NCI-H2196 treated with DMSO at 0.1 percent for 48 hours (cell line): ENCODE results near the gene IPPK.
"Not testable (repeated sequence)": the region's sequence is repeated elsewhere in the genome, so short reads cannot be mapped to it uniquely, and the experiment has no call there.

Experiments
- DNase-seq: peaks from one replicate; lab custom pipeline; 2025; ENCODE audit not compliant: unreplicated experiment; lab: John Stamatoyannopoulos, UW

IPPK gene

DNA sequence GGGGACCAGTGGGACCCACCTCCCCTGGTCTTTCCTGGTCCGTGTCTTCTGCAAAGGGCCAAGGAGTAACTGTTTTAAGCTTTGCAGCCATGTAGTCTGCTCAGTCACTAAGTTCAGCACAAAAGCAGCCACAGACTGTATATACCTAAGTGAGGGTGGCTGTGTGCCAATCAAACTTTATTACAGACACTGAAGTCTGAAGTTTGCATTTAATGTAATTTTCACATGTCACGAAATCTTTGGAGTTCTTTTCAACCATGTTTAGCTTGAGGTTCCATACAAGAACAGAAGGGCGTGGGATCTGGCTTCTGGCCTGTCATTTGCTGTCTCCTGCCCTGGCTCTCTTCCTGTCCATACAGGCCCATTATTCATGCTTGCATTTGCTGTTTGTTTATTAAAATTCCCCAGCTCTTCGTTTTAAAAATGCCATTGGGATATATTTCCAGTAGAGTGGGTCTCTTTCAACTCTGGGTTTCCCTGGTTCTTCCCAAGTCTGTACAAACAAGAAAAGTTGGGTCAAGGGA lies 69.9 kb downstream of the IPPK start:
- no peak for DNase-seq

- DNase-seq, result no peak
These were observed 71.5 kb downstream of the IPPK start for GRCh38 chr9:92598382-92598781.

DNA sequence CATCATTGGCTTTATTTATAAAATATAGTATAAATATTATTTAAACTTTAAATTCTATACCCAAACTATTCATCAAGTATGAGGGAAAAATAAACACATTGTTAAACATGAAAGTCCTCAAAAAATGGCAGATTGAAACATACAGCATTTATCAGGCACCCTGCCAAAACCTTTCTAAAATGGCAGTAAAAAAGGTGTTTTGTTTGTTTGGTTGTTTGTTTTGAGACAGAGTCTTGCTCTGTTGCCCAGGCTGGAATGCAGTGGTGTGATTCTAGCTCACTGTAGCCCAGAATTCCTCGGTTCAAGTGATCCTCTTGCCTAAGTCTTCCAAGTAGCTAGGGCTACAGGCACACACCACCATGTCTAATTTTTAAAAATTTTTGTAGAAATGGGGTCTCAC lies 74.0 kb downstream of the IPPK start:
- DNase-seq, result no peak

GRCh38 chr9:92595075-92595474 lies 74.9 kb downstream of the IPPK start:
- DNase-seq, result not testable (repeated sequence)

DNA sequence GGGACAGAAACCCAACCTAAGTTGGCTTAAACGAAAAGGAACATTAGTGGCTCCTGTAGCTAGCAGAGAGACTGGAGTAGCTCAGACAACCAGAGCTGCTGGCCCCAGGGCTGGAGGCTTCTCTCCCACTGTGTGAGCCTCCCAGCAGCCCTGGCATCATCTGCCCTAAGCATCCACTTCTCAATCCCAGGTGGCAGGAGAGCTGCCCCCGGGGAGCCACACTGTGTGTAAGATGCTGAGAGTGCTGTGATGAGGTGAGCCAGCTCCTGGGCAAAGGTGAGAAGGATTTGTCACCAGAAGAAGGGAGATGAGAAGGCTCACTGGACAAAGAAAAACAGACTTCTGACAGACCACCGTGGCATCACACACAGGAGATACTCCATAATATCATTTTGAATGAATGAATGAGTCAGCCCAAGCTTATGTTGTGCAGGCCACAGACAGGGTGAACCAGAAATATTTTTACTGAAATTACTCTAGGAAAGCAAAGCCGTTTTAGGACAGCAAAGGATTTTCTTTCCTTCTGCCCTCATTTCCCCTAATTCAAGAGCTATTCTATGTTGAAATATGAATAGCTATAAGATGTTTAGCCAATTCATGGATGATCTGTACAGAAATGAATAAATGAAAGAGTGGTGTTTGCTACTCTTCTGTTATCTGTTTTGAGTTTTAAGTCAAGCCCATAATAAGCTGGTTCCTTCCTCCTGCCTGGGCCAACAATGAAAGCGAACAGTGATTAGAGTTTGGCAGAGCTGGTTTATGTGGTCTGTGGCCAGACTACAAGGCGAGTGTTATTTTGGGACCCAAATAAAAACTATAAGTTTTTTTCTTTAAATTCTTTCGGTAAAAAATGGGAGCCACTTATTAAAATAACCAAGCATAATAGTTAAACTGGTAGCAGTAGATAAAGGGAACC lies 76.7 kb downstream of the IPPK start:
- DNase-seq, result no peak

DNA sequence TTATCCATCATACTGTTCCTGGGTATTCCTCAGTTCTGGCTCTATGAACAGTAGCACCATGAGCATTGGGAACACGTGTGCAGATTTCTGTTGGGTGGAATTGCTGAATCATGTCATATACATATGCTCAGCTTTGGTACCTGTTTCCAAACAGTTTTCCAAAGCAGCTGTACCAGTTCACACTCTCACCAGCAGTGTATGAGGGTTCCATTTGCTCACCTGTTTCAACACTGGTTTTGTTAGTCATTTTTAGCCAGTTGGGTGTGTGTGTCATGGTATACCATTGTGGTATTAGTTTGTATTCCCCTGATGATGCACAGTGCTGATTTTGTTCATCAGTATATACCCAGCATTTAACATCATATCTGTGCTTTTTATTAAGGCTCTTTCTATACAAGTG lies 77.4 kb downstream of the IPPK start:
- DNase-seq, result no peak

DNA sequence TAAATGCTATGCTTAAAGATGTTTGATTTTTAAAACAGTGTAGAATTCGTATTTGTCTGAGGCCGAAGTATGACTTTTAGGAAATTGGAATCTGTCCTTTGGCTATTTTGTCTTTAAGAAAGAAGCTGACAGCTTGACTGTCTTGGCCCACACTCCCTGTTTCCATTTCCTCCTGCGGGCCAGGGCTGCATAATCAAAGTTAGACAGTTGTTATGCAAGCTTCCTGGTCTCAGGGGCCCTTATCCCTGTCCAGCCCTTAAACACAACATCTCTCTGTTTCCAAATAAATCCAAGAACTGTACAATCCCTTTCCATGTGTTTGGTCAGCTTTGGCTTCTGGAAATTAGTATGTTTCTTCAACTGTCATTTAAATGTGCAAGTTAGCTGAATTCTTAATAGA lies 79.6 kb downstream of the IPPK start:
- no peak for DNase-seq

DNA sequence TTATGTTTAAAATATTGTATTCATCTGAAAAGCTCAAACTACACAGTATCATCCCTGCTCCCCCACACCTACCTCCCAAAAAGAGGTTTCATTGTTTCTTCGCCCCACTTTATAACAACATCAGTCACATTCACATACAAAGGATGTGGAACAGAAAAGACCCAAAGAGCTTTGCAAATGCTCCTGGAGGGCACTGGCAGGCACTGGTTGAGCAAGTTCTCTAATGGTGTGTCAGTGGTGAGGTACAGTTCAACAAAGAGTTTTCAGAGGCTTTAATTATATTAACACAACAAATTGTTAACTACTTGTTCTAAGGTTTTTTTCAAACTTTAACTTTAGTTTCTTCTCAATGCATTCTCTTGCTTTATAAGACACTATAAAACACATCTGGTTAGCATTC lies 80.0 kb downstream of the IPPK start:
- DNase-seq, result no peak

DNA sequence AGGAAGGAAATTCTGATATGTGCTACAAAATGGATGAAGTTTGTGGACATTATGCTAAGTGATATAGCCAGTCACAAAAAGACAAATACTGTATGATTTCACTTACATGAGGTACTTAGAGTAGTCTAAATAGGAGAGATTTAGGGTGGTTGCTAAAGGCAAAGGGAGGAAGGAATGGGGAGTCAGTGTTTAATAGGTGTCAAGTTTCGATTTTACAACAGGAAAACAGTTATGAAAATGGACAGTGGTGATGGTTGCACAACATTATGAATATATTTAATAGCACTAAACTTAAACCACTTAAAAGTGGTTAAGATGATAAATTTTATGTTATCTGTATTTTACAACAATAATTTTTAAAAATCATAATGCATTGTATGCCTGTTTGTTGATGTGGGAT lies 93.8 kb downstream of the IPPK start:
- peak; percentile 14 for DNase-seq

- not testable (repeated sequence) for DNase-seq
These were observed 96.3 kb downstream of the IPPK start for GRCh38 chr9:92573612-92574011.

GRCh38 chr9:92571871-92572270 lies 98.1 kb downstream of the IPPK start:
- DNase-seq, result not testable (repeated sequence)

- no peak for DNase-seq
These were observed 104.9 kb downstream of the IPPK start for GRCh38 chr9:92564982-92565381.

GRCh38 chr9:92564504-92564903 lies 105.4 kb downstream of the IPPK start:
- peak; percentile 60 for DNase-seq
